Naive thymus-derived CD4-positive, alpha-beta T cell (primary cell): ENCODE data around the gene PTPRN2. TPM values are rescaled to one million over a fixed set of nuclear protein-coding genes. Genes with fewer than 3 reads are reported as not detected.
A peak's percentile ranks its signal among the peaks of the same experiment; 100 is the strongest.

ENCODE experiments used
- ATAC-seq: fragments of 150-1000 bp; cut with Tn5 transposase; 2 replicates; pipeline ENCODE4 v1.10.0; 2021; ENCODE audit warnings: mild to moderate bottlenecking, moderate library complexity
- CTCF ChIA-PET: fragments of 350-600 bp; sonication (Branson Sonifier 250); formaldehyde crosslinking; loops from one replicate; lab custom pipeline; 2021; ENCODE audit warnings: antibody characterized with exemption; lab: Charles Lee
- POLR2A ChIA-PET: fragments of 350-600 bp; sonication (Branson Sonifier 250); formaldehyde crosslinking; loops from one replicate; lab custom pipeline; 2021; ENCODE audit warnings: antibody characterized with exemption, inconsistent platforms; lab: Charles Lee
- DNase-seq, 9 donors: peaks; one replicate each; pipeline versions ENCODE4 v3.0.0 to v3.0.0-alpha.2; 2020 to 2022; ENCODE audit warnings: mixed read lengths in 1 of 9
- H3K27ac ChIP-seq: one replicate; pipeline ENCODE4 v1.7.0; 2013; ENCODE audit warnings: mild to moderate bottlenecking, low read depth, low read length, moderate library complexity
- H3K27me3 ChIP-seq, 2 donors: one replicate each; pipeline ENCODE4 v1.7.0; 2013; ENCODE audit warnings: low read length in 2 of 2, mild to moderate bottlenecking in 2 of 2, moderate library complexity in 2 of 2; ENCODE audit not compliant: control insufficient read depth in 2 of 2, insufficient read depth in 2 of 2
- H3K36me3 ChIP-seq, 3 experiments: 1 replicate in 2 of 3; 2 replicates in 1 of 3; pipeline ENCODE4 v1.7.0; 2013; ENCODE audit warnings: low read length in 3 of 3, mild to moderate bottlenecking in 3 of 3, moderate library complexity in 1 of 3; ENCODE audit not compliant: insufficient read depth in 3 of 3, control insufficient read depth in 2 of 3
- H3K4me1 ChIP-seq, 2 donors: one replicate each; pipeline ENCODE4 v1.7.0; 2013; ENCODE audit warnings: low read length in 2 of 2, mild to moderate bottlenecking in 2 of 2, moderate library complexity in 1 of 2; ENCODE audit not compliant: control insufficient read depth in 2 of 2, insufficient read depth in 2 of 2
- H3K4me3 ChIP-seq: 2 replicates; pipeline ENCODE4 v1.7.0; 2013; ENCODE audit warnings: mild to moderate bottlenecking, low read length
- H3K9me3 ChIP-seq, 3 experiments: 1 replicate in 2 of 3; 2 replicates in 1 of 3; pipeline ENCODE4 v1.7.0; 2013; ENCODE audit warnings: low read length in 3 of 3; ENCODE audit not compliant: control insufficient read depth in 2 of 3
- H3K27ac Mint-ChIP-seq, 9 donors: one replicate each; pipeline ENCODE4 v1.8.0; 2020 to 2022; ENCODE audit warnings: mixed read lengths in 9 of 9, mild to moderate bottlenecking in 8 of 9, moderate library complexity in 5 of 9, inconsistent platforms in 2 of 9
- H3K27me3 Mint-ChIP-seq, 5 donors: one replicate each; pipeline ENCODE4 v1.8.0; 2021 to 2022; ENCODE audit warnings: mixed read lengths in 5 of 5, mild to moderate bottlenecking in 1 of 5
- H3K36me3 Mint-ChIP-seq, 5 donors: one replicate each; pipeline ENCODE4 v1.8.0; 2020 to 2022; ENCODE audit warnings: mixed read lengths in 5 of 5, mild to moderate bottlenecking in 3 of 5, inconsistent platforms in 1 of 5
- H3K4me1 Mint-ChIP-seq, 7 donors: one replicate each; pipeline ENCODE4 v1.8.0; 2020 to 2022; ENCODE audit warnings: mixed read lengths in 7 of 7, mild to moderate bottlenecking in 3 of 7, inconsistent platforms in 1 of 7
- H3K4me3 Mint-ChIP-seq, 10 donors: one replicate each; pipeline ENCODE4 v1.8.0; 2020 to 2022; ENCODE audit warnings: mild to moderate bottlenecking in 10 of 10, mixed read lengths in 10 of 10, moderate library complexity in 6 of 10, inconsistent platforms in 2 of 10
- H3K9me3 Mint-ChIP-seq, 11 donors: one replicate each; pipeline ENCODE4 v1.8.0; 2020 to 2022; ENCODE audit warnings: mixed read lengths in 11 of 11, mild to moderate bottlenecking in 4 of 11, inconsistent platforms in 1 of 11, moderate library complexity in 1 of 11
- intact Hi-C, 2 donors: fragments of 100-400 bp; cut with micrococcal nuclease; formaldehyde crosslinking; loops; one replicate each; pipeline ENCODE4 v1.15.1; 2023
- polyA plus RNA-seq, 2 donors: library from polyadenylated mRNA; unstranded; fragments of 300-500 nt; fragmentation: Illumina TruSeq; gene quantifications; one replicate each; pipeline ENCODE4 v1.2.3, GENCODE V29; 2021
- total RNA-seq, 6 experiments: library from RNA in 5 of 6; stranded (reverse) in 5 of 6; gene quantifications; 1 replicate in 5 of 6; 2 replicates in 1 of 6; pipeline ENCODE4 v1.2.3 and lab custom pipeline; 2021 to 2026

The PTPRN2 gene
- total and polyA plus RNA-seq, 7 experiments from 2014 or later = 0.58 to 2.3 (median 1.4) TPM

GRCh38 chr7:157599491-157599890 is 988.1 kb downstream of the PTPRN2 start:
- Mint-ChIP-seq H3K4me1 (peaks cover 0 to 5% (median 2%) of the 10 kb centered on the region in 7 donors), H3K27ac (no peak overlapping the region), H3K9me3 (peaks cover 0 to 3% (median 0%) of the 10 kb centered on the region in 11 donors), H3K4me3 (no peak overlapping the region), H3K27me3 (peaks cover 0 to 12% (median 0%) of the 10 kb centered on the region in 5 donors), H3K36me3 (no peaks in the 10 kb centered on the region)
- no peaks in the 10 kb centered on the region for H3K9me3 ChIP-seq
- intact Hi-C loops = no loop called here
- no peak for DNase-seq
- H3K27ac ChIP-seq = no peak overlapping the region
- no peaks in the 10 kb centered on the region for H3K36me3 ChIP-seq
- H3K4me1 ChIP-seq = no peaks in the 10 kb centered on the region
- ChIA-PET POLR2A (interaction anchor here (0.7 kb wide), 1 partner anchor 13 kb away, joined by 3 read pairs; no protein-coding TSS in a partner anchor), CTCF (interaction anchor here (0.6 to 1.2 kb wide), 2 partner anchors 15 to 279 kb away, joined by 3 to 5 read pairs; no protein-coding TSS in a partner anchor)
- no peaks in the 10 kb centered on the region for H3K27me3 ChIP-seq
- ATAC-seq = no peak
- H3K4me3 ChIP-seq = no peak overlapping the region

DNA sequence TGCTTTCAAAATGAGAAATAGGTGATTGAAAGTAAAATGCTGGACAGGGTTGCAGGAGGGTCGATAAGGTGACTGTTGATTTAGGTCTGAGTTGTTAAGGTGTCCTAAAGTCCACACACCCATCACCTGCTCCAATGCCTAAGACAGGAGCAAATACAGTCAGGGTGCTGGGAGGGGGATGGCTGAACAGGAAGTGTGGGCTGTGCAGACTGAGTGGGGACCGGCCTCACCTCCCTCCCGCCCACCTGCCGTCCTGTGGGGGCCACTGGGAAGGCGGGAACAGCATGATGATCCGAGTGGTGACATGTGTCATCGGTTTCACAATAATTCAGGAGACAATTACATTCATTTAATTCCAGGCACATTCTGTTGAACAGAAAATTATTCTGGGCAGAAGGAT is 990.1 kb downstream of the PTPRN2 start:
- Mint-ChIP-seq H3K9me3 (peaks cover 0 to 3% (median 0%) of the 10 kb centered on the region in 11 donors), H3K27me3 (peaks cover 0 to 12% (median 0%) of the 10 kb centered on the region in 5 donors), H3K4me1 (peaks cover 0 to 5% (median 2%) of the 10 kb centered on the region in 7 donors), H3K4me3 (no peak overlapping the region), H3K36me3 (peaks cover 0 to 1% (median 0%) of the 10 kb centered on the region in 5 donors), H3K27ac (peak overlapping the region in 1 of 9 donors; percentile 13)
- Histone ChIP-seq H3K36me3 (no peaks in the 10 kb centered on the region), H3K27ac (no peak overlapping the region), H3K27me3 (no peaks in the 10 kb centered on the region), H3K4me1 (no peaks in the 10 kb centered on the region), H3K4me3 (no peak overlapping the region), H3K9me3 (no peaks in the 10 kb centered on the region)
- ATAC-seq = no peak
- CTCF ChIA-PET = no interaction called here
- POLR2A ChIA-PET = no interaction called here
- DNase-seq = no peak
- intact Hi-C loops = no loop called here

GRCh38 chr7:157596881-157597280 is 990.7 kb downstream of the PTPRN2 start:
- no peak overlapping the region for H3K27ac ChIP-seq
- H3K9me3 ChIP-seq = no peaks in the 10 kb centered on the region
- ChIA-PET CTCF (interaction anchor here (0.6 kb wide), 1 partner anchor 88 kb away, joined by 3 read pairs; no protein-coding TSS in a partner anchor), POLR2A (no interaction called here)
- Mint-ChIP-seq H3K36me3 (peaks cover 0 to 7% (median 0%) of the 10 kb centered on the region in 5 donors), H3K9me3 (peaks cover 0 to 3% (median 0%) of the 10 kb centered on the region in 11 donors), H3K27ac (no peak overlapping the region), H3K27me3 (peaks cover 0 to 13% (median 0%) of the 10 kb centered on the region in 5 donors), H3K4me1 (peaks cover 0 to 5% (median 2%) of the 10 kb centered on the region in 7 donors), H3K4me3 (no peak overlapping the region)
- H3K4me1 ChIP-seq = no peaks in the 10 kb centered on the region
- no peak for DNase-seq
- no peaks in the 10 kb centered on the region for H3K27me3 ChIP-seq
- ATAC-seq = no peak
- no peaks in the 10 kb centered on the region for H3K36me3 ChIP-seq
- intact Hi-C loops = no loop called here
- H3K4me3 ChIP-seq = no peak overlapping the region

- peaks cover 0 to 10% (median 0%) of the 10 kb centered on the region in 5 donors for H3K36me3 Mint-ChIP-seq
- Histone ChIP-seq H3K27ac (no peak overlapping the region), H3K27me3 (no peaks in the 10 kb centered on the region), H3K4me1 (no peaks in the 10 kb centered on the region), H3K9me3 (no peaks in the 10 kb centered on the region), H3K36me3 (no peaks in the 10 kb centered on the region), H3K4me3 (no peak overlapping the region)
- CTCF ChIA-PET = interaction anchor here (0.6 kb wide), 1 partner anchor 88 kb away, joined by 3 read pairs; no protein-coding TSS in a partner anchor
- DNase-seq = no peak
- H3K9me3 Mint-ChIP-seq = peaks cover 0 to 3% (median 0%) of the 10 kb centered on the region in 11 donors
- POLR2A ChIA-PET = no interaction called here
- peaks cover 0 to 5% (median 2%) of the 10 kb centered on the region in 7 donors for H3K4me1 Mint-ChIP-seq
- intact Hi-C loops = no loop called here
- H3K27me3 Mint-ChIP-seq = peaks cover 0 to 18% (median 0%) of the 10 kb centered on the region in 5 donors
- no peak overlapping the region for H3K27ac Mint-ChIP-seq
- no peak overlapping the region for H3K4me3 Mint-ChIP-seq
- no peak for ATAC-seq
Measured at GRCh38 chr7:157596471-157596870, 991.2 kb downstream of the PTPRN2 start.

DNA sequence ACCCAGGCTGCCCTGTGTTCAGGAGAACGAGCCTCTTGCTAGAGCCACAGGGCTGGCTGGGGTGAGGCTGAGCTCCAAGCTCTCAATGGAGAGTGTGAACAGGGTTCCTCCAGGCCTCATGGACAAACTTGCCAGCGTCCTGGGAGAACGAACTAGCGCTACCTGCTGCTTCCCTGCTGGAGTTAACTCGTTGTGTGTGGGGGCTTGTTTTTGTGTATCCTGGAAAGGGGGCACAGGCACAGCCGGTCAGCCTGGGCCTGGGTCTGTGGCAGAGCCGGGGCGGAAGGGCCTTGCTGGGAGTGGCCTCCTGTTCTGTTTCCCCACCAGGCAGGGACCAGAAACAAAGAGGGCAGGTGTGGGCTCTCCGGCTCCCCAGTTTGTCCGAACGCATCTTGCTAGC is 991.6 kb downstream of the PTPRN2 start:
- ChIA-PET POLR2A (no interaction called here), CTCF (interaction anchor here (0.6 kb wide), 1 partner anchor 88 kb away, joined by 3 read pairs; no protein-coding TSS in a partner anchor)
- Mint-ChIP-seq H3K27ac (peak overlapping the region in 1 of 9 donors; percentile 8), H3K4me1 (peaks cover 0 to 5% (median 2%) of the 10 kb centered on the region in 7 donors), H3K27me3 (peaks cover 0 to 20% (median 0%) of the 10 kb centered on the region in 5 donors), H3K36me3 (peaks cover 0 to 10% (median 0%) of the 10 kb centered on the region in 5 donors), H3K4me3 (no peak overlapping the region), H3K9me3 (peaks cover 0 to 3% (median 0%) of the 10 kb centered on the region in 11 donors)
- no peak overlapping the region for H3K27ac ChIP-seq
- no peak overlapping the region for H3K4me3 ChIP-seq
- H3K4me1 ChIP-seq = no peaks in the 10 kb centered on the region
- H3K9me3 ChIP-seq = no peaks in the 10 kb centered on the region
- no peak for DNase-seq
- no peak for ATAC-seq
- intact Hi-C loops = no loop called here
- no peaks in the 10 kb centered on the region for H3K36me3 ChIP-seq
- H3K27me3 ChIP-seq = no peaks in the 10 kb centered on the region

DNA sequence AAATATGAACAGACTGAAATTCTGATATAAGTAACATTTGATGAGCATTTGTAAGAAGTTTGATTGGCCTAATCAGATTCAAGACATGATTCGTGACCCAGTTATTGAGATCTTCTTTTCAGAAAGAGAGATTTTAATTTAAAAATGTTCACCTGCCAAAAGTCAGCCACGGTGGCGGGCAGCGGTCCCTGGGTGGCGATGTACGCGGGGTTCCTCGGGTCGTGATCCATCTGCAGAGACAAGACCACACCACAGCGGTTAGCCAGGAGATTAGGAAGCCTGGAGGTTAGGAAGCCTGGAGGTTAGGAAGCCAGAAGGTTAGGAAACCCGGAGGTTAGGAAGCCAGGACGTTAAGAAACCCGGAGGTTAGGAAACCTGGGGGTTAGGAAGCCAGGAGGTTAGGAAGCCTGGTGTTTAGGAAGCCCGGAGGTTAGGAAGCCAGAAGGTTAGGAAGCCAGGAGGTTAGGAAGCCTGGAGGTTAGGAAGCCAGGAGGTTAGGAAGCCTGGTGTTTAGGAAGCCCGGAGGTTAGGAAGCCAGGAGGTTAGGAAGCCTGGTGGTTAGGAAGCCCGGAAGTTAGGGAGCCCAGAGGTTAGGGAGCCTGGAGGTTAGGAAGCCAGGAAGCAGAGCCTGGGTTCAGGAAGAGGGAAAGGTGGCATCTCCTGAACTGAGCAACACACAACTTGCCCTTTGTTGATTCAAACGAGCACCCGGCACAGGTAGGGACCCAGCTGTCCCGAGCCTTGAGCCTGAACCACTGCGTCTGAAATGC is 992.4 kb downstream of the PTPRN2 start:
- Mint-ChIP-seq H3K27ac (no peak overlapping the region), H3K27me3 (peaks cover 0 to 25% (median 2%) of the 10 kb centered on the region in 5 donors), H3K4me3 (no peak overlapping the region), H3K4me1 (peaks cover 0 to 5% (median 2%) of the 10 kb centered on the region in 7 donors), H3K9me3 (peaks cover 0 to 3% (median 0%) of the 10 kb centered on the region in 11 donors), H3K36me3 (peaks cover 0 to 10% (median 0%) of the 10 kb centered on the region in 5 donors)
- no peaks in the 10 kb centered on the region for H3K9me3 ChIP-seq
- no peak overlapping the region for H3K4me3 ChIP-seq
- ATAC-seq = no peak
- intact Hi-C loops = no loop called here
- H3K27ac ChIP-seq = no peak overlapping the region
- ChIA-PET POLR2A (no interaction called here), CTCF (no interaction called here)
- DNase-seq = no peak
- H3K4me1 ChIP-seq = no peaks in the 10 kb centered on the region
- H3K36me3 ChIP-seq = no peaks in the 10 kb centered on the region
- no peaks in the 10 kb centered on the region for H3K27me3 ChIP-seq
